Ovary (tissue), 3 donors: ENCODE data around the gene SLC7A1.

Experiments
- EP300 ChIP-seq: sonication (generic); formaldehyde crosslinking; IDR thresholded peaks from one replicate; pipeline ENCODE4 v1.6.1; 2017; ENCODE audit warnings: antibody characterized with exemption
- POLR2A ChIP-seq: fragments of 450-650 bp; IDR thresholded peaks from one replicate; pipeline ENCODE4 v1.6.1; 2017; ENCODE audit warnings: antibody characterized with exemption, mild to moderate bottlenecking, moderate library complexity
- TF ChIP-seq, protein P1 (sequence below), 3 donors: fragments of 450-650 bp in 2 of 3; fragments of 200-600 bp in 1 of 3; IDR thresholded peaks; one replicate each; pipeline versions ENCODE4 v1.5.1 to v1.8.0; 2016 to 2022; ENCODE audit warnings: antibody characterized with exemption in 3 of 3, mild to moderate bottlenecking in 1 of 3
- donor health status: DM: no; HTN: no; CAD: no.

DNA sequence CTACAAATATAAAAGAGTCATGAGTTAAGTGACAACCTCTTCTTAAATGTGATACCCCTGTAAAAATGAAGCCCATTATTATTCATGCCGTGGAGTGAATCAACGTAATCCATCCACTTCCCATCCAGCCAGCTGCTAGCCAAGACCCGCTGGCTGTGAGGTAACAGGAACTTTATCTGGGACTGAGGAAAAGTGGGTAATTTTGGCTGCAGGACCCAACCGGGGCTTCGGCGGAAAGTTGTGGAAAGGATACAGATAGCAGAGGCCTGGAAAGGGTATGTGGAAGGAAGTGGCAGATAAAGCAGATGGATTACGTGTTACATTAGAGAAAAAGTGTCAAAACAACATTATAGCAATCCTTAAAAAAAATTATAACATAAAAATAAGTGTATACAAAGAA is 48.3 kb downstream of the SLC7A1 start:
- TF ChIP-seq, protein P1, sequence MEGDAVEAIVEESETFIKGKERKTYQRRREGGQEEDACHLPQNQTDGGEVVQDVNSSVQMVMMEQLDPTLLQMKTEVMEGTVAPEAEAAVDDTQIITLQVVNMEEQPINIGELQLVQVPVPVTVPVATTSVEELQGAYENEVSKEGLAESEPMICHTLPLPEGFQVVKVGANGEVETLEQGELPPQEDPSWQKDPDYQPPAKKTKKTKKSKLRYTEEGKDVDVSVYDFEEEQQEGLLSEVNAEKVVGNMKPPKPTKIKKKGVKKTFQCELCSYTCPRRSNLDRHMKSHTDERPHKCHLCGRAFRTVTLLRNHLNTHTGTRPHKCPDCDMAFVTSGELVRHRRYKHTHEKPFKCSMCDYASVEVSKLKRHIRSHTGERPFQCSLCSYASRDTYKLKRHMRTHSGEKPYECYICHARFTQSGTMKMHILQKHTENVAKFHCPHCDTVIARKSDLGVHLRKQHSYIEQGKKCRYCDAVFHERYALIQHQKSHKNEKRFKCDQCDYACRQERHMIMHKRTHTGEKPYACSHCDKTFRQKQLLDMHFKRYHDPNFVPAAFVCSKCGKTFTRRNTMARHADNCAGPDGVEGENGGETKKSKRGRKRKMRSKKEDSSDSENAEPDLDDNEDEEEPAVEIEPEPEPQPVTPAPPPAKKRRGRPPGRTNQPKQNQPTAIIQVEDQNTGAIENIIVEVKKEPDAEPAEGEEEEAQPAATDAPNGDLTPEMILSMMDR (IDR thresholded peaks at IDR 0.05): no peak
- TF ChIP-seq POLR2A (no peak), EP300 (no peak)
